Effector CD8-positive, alpha-beta T cell (primary cell): Measurements from ENCODE around the gene MTFR2.

Experiments used
- DNase-seq: peaks from one replicate; lab custom pipeline; 2025; lab: John Stamatoyannopoulos, UW
- total RNA-seq, 4 experiments: gene quantifications; one replicate each; lab custom pipeline; 2026; lab: John Stamatoyannopoulos, UW

MTFR2 gene
- 0.68 to 3.0 (median 1.6) reads per million in 4 experiments for total RNA-seq

DNA sequence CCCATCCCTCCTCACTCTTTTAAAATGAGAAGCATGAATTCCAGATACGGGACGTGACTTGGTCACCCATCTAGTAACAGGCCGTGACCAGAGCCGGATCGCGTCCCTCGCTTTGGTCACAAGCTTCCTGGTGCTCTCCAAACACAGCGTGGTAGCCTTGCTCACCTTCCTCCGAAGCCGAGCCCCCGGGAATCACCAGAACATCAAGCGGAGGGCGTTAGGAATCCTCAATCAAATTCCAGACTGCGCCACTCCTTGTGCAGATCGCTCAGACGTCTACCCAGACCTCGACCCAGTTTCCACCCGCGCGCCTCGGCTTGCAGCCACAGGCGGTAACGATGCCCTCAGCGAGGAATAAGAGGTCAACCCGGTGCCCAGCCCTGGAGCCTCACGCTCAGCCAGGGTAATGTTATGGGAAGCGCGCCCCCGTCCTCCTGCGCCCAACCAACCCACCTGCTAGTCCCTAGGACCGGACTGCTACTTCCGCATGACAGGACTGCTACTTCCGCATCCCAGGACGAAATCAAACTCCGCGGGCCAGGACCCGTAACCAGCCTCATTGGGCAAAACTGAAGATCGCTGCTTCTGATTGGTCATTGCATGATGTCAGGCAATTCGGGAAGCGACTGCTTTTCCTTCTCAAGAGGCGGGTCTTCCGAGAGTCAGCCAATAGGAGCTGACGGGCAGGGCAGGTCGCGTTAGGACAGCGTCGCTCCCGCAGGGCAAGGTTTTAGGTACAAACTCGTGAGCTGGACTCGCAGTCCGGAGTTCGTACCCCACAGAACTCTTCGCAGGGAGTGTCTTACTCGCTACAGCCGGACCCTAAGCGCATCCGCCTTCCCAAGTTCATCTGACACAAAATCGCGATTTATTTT is at the start of gene MTFR2:
Gene MTFR2 (minus strand): TSS at position 501 of the 875 bp plus-strand sequence. CDS start 1,212 bp downstream, outside the sequence.
- DNase-seq = peak; percentile 91

DNA sequence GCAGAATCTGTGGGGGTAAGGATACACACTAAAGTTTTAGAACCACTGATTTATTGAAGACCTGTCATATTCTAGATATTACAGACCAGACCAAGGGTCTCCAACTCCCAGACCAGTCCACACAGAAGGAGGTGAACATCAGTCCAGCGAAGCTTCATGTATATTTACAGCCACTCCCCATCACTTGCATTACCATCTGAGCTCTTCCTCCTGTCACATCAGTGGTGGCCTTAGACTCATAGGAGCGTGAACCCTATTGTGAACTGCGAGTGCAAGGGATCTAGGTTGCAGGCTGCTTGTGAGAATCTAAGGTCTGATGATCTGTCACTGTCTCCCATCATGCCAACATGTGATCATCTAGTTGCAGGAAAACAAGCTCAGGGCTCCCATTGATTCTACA is 44.5 kb upstream of the MTFR2 start:
- DNase-seq = no peak

DNA sequence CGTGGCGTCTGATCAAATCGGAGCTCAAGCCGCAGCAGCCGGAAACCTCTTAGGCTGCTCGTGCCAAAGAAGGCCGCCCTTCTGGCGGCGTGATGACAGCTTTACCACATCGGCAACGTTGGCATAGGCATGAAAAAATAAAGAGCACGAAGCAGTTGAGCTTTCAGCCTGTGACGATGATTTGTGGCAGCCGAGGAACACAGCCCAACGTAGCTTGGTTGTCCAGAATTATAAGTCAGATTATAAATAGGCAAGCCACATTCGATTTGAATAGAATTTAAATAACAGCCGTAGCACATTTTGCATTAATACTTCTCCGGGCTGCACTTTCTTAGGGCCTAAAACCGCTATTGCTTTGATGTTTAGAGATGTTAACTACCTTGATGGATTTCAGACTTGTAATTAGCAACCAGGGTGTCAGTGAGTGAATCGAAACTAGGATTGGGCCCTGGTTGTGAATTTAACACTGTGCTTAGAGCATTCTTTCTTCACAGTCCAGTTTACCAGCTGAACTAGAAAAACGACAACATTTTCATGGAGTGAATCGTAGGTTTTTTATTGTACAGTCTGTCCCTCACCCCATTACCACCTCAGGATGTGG is 40.4 kb upstream of the MTFR2 start:
- peak; percentile 69 for DNase-seq

DNA sequence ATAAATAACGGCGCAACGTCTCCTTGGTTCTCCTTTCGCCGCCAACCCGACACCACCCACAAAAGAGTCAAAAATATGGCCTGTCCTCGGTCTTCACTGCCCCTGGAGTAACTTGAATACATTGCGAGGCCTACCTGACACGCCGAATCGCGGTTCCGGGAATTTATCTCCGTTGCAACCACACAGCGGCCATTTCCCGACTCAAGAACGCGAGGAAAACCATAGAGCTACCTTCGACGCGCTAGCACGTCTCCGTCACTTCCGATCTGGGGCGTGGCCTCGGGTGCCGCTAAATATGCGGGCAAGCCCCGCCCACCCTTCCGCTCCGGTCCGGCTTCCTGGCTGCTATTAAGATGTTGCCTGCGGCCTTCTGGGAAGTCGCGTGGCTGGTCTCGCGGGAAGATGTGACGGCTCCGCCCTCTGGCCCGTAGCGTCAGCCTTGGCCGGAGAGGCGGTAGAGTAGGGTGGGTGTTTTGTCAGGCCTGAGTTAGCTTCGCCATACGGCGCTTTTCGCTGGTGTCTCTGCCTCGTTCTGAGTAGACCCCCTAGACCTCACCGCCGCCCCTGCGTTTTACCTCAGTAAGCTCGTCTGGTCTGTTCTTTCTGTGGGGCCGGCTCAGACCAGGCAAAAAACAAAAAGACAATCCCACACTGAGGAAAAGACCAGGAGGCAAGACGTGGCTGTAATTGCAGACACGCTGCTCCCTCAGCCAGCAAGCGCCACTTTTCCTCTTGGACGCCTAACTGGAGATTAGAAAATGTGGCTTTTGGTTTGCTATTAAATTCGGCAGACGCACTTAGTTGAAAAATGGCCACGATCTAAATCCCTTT is 39.7 kb upstream of the MTFR2 start, which contains the start of gene BCLAF1:
Gene BCLAF1 (minus strand): TSS at position 268 of the 831 bp plus-strand sequence. CDS start 9,980 bp downstream, outside the sequence.
- DNase-seq = peak; percentile 99

DNA sequence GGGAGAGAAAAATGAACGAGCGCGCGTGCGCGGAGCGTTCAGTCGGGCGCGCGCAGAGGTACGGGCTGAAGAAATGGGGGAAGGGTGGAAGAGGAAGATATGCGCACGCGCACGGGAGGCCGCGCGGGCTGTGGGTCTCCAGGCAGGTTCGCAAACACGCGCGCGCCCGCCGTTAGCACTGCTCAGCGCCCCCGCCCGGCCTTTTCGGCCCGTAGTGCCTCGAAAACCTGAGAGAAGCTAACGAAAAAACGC is 39.1 kb upstream of the MTFR2 start:
- peak; percentile 91 for DNase-seq

DNA sequence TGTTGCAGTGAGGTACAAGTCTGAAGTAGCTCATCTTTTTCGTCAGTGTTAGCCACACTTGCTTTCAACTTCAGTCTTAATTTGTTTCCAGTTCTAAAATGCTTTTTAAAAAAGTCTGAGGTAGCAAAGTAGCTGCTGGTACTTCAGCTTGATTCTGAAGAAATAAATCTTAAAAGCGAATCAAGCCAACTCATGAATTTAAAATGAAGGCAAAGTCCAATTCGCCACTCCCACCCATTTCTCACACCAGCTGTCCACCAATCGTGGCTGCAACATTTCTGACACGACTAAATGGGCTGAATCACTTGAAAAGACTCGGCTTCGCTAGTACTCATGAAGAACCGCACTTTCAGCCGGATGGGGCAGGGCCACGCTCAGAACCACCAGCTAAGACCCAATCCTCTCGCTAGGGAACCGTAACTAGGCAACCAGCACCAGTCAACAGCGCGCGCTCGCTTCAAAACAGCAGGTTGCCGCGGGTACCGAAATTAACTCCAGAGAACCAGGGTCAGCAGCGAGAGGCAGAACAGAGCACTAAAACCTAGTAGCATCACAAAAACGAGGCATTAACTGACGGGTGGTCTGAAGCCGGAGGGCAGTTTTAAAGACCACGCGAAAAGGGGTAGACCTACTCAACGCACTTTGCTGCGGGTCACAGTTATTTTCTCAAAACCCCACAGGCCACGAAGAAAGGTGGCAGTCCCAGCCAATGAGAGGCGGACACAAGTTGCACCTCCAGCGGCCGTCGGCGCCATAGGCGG is 38.6 kb upstream of the MTFR2 start:
- DNase-seq = peak; percentile 89

DNA sequence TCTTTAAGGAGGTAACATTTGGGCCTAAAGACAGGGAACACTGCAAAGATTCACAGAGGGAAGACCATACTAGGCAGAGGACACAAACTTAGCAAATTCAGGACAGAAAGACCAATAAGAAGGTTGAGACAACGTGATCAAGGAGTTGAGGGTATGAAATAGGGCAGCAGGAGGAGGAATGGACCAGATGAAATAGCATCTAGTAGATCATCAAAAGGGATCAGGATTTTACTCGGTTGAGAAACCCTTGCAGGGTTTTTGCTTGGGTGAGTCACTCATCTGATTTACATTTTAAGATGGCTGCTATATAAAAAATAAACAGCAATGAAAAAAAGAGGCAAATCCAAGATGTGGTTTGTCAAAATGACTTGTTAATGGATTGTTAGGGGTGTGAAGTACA is 34.8 kb upstream of the MTFR2 start:
- DNase-seq = no peak

DNA sequence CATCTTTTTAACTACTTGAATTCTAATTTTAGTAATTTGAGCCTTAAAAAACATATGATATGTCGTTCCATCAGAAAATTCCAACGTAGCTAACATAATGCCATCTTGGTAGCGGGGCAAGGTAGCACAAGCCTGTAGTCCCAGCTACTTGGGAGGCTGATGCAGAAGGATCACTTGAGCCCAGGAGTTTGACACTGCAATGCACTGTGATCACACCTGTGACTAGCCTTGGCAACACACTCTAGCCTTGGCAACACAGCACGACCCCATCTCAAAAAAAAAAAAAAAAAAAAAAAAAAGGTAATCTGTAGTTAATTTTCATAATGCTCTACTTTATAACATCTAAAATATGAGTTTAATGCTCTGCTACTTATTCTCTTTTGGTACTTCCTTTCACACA is 32.8 kb upstream of the MTFR2 start:
- no peak for DNase-seq

DNA sequence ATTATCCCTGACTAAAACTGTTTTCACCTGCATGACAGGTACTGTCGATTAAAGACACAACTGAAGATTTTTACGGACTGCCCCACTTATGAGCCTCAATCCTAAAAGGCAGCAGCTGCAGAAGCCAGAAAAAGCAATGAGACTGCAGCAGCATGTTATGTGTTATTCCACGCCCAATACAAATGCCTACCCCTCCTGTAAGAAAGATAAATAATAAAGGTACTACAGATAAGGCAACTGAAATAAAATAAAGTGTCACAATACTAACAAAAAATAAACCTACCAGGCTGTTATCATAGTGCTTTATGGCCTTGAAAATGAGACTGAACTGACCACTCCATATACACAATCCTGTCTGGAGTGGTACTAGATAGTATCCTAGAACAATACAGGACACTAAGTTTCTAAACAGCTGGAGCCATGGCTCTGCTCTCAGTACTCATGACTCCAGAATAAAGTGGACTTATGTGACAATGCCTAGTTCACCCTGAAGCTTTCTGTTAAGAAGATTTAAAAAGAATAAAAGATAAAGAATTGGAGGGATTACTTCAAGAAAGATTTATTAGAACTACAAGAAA is 30.0 kb upstream of the MTFR2 start:
- DNase-seq = no peak

DNA sequence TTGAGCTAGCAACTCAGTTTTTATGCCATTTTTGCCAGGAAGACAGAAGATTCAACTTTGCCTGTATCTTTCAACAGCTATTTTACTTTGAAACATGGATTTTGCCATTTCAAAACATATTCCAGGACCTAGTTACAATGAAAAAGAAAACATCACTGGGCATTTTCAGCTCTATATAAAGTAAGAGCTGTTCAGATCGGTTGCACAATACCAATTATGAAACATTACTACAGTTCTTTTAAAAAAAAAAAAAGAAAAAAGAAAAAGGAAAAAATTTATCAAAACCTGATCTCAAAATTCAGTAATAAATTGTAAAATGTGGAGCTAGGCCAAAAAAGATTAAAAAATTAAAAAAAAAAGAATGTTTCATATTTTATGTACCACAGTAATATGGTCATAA is 24.0 kb upstream of the MTFR2 start:
- no peak for DNase-seq

DNA sequence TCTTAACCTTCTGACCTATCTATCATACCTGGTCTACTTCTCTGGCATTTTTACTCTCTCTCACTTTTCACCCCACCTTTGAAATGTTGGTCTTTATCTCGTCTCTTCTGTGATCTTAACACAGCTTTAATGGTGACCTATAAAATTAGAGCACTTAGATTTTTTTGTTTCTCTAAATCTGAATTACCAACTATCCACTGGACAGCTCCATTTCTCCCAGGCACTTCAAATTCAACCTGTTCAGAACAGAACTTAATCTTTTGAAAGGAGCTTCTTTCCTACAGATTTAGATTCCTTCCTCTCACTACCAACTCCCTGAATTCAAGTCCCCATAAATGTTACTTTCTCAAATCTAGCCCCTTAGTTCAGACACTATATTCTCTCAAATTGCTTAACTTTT is 15.0 kb upstream of the MTFR2 start:
- DNase-seq = no peak

DNA sequence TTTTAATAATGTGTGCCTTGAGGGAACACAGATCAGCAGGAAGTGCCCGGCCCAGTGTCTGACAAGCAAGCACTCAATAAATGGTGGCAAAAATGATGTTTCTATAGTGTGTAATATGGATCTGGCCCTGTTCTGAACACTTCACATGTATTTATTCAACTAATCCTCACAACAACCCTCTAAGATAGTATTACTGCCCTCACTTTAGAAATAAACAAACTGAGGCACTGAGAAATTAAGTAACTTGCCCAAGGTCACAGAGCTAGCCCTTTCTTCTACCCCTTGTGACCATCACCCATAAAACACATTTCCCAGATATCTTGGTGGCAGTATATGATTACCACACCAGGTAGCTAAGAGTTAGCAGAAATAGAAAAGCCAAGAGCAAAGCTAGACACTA is 12.8 kb upstream of the MTFR2 start:
- no peak for DNase-seq

DNA sequence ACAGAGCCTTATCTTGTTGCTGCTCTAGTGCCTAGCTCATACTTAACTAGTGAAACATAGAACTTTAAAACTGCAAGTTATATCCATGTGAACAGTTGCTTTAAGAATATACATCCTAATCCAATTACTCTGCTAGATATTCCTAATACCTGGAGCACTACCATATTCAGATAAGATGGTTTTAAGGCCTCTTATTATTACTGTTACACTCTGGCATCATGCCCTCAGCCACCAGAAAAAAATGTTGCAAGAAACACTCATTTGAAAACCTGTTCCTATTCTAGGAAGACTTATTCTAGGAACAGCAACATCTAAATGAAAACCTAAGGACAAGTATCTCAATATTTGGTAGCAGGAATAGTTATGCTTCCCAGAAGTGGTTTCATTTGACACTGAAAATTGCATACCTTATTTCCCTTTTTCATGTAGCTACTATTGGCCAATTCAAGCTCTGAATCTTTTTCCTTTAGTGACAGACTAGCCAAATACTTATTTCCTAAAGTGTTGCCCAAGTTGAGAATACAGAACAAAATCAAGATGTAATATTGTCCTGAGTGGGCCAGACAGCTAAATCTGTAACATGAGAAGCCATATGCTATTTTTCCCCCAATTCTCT is 4.8 kb upstream of the MTFR2 start:
- DNase-seq = no peak

DNA sequence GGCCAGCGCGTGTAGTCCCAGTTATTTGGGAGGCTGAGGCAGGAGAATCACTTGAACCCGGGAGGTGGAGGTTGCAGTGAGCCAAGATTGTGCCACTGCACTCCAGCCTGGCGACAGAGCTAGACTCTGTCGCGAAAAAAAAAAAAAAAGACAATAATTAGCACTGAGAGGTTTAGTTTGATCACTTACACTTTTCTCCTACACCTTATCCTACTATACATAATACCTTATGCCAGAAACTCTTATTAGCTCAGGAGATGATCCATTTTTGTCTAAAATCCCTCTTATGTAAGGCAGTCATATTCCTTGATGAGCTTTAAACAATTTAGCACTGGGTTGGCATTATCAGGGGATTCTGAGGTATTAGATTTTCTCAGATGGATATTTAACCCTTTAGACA is 3.6 kb upstream of the MTFR2 start:
- no peak for DNase-seq

DNA sequence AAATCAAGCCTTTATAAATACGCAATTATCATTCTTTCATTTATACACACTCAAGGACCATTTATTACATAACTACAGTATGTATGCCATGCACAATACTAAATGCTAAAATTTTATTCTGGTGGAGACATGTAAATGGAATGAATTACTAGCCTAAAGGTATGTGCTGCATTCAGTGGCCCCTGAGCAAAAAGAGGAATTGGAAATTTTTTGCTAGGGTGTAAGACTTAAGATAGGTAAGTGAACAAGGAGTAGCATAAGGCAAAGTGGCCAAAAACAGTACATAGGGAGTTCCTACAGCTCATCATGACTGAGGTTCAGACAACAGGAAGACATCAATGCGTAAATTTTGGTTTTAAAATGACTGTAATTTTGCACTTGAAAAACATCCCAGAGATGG is 2.3 kb upstream of the MTFR2 start:
- DNase-seq = no peak

DNA sequence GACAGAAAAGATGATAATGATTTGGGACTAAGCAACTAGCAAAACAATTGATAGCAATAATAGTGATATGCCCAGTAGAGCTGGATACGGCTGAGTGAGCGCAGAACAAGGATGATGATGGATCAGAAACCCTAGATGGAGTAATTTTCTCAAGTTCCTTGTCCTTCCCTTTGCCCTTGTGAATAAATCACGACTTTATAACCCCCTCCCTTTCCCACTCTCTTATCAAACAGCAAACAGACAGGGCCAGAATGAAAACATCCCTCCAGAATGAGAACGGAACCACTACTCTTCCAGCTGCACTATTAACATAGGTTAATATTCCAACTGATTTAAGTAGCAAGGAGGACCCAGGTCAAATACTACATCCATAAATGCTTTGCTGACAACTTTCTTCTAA is 1.3 kb upstream of the MTFR2 start:
- no peak for DNase-seq

DNA sequence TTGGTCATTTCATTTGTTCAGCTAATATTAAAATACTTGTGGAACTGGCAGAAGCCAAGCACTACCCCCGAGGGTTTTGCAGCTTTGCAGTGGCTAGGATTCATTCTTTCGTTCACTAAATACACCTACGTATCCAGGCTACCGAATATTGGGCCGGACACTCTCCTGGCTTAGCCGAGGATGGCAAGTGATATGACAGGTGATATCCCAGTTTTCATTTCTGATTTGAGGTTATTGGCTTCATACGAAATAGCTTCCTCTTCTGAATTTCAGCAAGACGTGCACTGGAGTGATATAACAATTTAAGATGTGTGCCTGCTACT is 536 bp upstream of the MTFR2 start:
- no peak for DNase-seq

DNA sequence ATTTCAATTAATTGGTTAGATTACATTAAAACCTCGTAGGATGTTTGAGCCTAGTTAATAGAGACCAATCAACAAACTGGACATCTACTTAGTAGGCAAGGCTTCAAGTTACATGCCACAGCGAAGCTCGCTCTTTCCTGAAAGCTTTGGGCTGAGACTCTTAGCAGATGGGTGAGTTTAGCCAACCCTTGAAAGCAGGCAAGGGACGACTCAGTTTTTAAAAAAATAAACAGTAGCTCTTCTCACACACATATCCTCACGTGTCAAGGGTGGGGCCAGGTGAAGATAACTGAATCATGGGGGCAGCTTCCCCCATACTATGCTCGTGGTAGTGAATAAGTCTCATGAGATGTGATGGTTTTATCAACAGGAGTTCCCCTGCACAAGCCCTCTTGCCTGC is 775 bp downstream of the MTFR2 start:
- DNase-seq = no peak

DNA sequence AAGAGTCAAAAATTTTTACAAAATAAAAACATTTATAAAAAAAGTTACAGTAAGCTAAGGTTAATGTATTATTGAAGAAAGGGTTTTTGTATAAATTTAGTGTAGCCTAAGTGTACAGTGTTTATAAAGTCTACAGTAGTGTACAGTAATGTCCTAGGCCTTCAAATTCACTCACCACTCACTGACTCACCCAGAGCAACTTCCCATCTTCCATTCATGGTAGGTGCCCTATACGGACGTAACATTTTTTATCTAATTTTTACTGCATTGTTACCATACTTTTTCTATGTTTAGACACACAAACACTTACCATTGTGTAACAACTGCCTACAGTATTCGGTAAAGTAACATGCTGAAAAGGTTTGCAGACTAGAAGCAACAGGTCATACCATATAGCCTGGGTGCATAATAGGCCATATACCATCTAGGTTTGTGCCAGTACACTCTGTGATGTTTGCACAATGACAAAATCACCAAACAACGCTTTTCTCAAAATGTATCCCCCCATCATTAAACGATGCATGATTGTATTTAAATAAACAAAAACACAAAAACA is 6.0 kb downstream of the MTFR2 start:
- DNase-seq = no peak

DNA sequence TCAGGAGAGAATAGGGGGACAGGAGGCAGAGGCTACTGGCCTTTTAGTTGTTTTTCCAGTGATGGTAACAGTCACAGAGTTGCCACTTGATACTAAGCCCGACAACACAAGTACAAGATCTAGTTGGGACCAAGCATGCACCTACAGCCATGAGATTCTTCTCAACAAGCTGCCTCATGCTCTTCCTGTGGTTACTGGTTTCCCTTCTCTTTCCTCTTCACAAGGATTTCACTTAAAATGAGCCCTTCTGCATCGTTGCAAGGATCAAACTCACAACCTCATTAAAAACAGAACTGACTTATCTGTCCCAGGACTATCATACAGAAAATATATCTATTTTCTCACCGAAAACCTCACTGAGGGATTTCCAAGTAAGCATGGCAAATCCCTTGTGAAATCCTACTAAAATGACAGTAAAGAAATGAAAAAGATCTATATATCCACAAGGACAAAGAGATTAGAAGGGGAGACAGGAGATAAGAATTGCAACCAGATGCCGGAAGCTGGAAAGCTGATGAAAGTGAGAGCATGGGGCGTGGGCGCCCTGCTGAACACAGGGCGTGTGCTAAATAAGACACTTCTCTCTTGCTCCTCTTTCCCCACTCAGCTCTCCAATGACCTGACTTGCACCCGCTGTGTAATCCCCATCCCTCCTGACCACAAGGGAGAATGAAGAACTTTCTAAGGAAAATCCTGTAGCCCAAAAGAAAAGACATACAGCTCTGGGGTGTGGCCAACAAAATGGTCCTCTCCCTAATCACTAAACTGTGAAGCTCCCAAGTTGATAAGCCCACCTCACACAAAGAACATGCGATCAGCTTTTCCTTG is 13.4 kb downstream of the MTFR2 start:
- DNase-seq = no peak
